ENCODE data around the gene MATCAP1.

The MATCAP1 gene

DNA sequence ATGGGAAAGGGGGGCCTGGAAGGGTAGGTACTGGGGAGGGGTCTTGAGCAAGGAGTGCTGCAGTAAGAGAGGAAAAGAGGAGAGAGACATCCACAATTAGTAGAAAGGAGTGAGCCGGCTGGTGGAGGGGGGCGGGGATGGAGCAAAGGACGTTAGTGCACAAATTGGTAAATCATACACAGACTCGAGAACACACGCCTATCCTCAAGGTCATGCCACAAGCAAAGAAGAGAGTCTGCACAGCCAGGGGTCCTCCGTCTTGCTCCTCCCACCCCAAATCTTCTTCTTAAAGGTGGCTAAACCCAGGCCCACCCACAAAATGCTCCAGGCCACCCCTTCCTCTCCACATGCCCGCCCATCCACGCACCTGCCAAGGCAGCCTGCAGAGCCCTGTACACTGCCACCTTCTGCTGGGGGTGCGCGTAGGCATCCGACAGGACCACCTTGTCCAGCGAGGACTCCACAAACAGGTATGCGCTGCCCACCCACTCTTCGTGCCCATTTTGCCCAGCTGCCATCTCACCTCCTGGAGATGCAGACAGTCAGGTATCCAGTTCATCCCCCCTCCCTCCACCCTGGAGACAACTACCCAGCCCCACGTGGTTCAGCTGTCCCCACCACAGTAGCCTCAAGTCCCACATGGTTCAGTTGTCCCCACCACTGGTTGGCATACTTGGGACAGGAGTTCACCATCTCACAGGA lies 27.5 kb downstream of the MATCAP1 start:
- DNase-seq (ENCODE audit: low read depth in 2 of 2) = no peak

DNA sequence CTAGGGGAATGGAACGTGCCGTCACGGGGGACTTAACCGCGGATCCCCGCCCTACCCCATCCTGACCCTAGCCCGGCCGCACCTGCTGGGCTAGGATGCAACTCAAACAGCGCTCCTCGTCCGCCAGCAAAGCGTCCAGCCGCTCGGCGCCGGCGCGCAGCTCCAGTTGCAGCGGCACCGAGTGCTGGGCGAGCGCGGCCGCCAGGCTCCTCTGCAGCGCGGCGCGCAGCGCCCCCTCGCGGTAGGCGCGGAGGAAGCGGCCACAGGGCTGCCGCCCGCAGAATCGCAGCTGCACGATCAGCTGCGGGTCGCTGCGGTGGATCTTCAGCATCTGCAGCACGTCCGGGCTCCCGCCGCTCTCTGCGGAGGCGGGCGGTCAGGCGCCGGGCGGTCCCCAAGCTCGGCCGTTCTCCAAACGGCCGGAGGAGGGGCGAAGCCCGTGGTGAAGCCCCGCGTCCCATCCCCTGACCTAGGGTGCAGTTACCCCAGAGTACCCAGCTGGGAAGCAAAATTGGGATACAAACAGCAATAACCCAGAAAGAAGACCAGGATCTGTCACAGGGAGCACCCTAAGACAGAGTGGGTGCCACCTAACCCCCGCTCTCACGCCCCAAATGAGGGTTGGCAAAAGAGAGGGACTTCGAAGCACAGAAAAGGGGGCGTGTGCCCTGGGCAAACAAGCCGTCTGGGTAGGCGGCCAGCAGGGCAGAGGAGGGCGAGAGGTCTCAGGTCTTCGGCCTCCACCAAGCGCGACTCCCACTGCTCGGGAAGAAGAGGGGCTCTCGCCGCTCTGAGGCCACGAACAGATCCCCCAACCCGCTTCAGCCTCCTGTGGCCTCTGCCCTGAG lies 28.2 kb downstream of the MATCAP1 start:
- DNase-seq (ENCODE audit: low read depth in 2 of 2) = peak; percentile 52 to 62

DNA sequence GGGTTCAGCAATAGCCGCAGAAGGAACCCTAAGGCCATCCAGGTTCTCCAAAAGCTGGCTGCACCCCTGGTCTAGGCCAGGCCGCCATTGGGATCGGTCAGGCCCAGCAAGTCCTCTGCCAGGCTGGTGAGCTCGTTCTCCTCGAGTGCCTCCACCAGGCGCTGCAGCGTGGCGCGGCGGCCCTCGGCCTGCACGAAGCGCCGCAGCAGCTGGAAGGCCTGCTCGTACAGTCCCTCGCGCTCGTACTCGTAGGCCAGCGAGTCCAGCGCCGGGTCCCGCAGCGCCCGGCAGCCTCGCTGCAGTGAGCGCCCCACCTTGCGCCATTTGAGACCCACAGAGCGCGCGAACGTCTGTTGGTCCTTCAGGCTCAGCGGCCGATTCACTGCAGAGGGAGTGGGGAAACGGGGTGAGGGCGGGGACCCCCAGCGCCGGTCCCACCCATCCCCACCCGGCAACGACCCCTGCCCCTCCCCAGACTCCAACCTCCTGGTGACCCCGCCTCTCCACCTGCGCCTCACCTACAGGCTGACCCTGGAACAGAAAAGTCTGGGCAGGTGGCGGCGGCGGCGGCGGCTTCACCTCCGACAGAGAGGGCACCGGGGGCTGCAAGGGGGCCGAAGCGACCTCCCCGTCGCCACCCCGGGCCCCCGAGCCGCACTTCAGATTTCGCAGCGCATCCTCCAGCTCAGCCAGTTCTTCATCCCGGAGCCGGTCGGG lies 29.0 kb downstream of the MATCAP1 start:
- no peak for DNase-seq (ENCODE audit: low read depth in 2 of 2)

DNA sequence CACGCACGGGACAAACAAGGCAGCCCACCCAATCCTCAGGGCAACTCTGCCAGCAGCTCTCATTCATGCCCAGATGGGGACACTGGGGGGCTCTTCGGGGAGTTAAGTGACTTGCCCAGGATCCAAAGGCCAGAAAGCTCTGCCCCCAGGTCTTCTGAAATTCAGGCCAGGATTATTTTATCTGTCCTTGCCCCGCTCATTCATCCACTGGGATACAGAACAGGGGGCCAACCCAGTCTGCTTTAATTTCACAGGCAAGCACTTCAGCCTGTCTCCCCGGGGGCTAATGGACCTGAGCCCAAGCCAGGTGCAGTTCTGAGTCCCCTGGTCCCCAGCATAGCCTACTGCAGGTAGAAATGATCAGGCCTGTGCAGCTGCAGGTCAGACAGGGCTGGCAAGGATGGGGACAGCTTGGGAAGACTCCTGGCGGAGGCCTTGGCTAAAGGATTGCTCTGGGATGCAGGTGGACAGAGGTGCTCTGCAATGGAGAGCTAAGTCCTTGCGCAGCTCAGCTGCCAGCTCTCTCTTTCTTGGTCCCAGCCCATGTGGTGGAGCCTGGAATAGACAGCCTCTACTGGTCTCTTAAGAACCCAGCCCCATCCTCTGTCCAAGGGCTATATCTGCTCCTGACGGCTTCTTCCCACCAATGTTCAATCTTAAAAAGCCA lies 32.2 kb downstream of the MATCAP1 start:
- no peak for DNase-seq (ENCODE audit: low read depth in 2 of 2)

DNA sequence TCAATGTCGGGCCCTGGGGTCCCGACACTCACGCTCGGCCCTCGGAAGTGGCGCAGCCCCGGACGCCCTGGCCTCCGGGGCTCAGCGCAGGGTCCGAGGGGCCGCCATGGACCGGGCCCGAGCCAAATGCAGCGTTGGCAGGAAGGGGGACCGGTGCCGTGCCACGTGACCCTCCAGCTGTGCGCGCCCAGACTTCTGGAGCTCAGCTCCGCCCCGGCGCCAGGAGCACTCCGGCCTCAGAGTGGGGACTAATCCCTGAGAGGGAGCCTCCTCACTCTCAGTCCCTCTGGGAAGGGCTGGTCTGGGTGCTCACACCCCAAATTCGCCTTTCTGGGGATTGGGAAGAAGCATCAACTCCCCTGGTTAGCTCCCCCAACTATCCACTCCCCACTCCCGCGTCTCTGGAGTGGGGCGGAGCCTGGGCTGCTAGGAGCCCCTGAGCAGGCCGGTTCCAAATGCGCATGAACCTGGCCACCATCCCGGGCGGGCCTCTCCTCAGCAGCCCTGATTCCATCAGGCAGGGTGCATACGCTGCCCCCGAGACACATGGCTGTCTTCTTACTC lies 32.8 kb downstream of the MATCAP1 start, which contains the start of gene B3GNT9:
Gene B3GNT9 (minus strand): TSS at position 166 of the 564 bp plus-strand sequence. CDS start 513 bp downstream, outside the sequence.
- no peak for DNase-seq (ENCODE audit: low read depth in 2 of 2)

DNA sequence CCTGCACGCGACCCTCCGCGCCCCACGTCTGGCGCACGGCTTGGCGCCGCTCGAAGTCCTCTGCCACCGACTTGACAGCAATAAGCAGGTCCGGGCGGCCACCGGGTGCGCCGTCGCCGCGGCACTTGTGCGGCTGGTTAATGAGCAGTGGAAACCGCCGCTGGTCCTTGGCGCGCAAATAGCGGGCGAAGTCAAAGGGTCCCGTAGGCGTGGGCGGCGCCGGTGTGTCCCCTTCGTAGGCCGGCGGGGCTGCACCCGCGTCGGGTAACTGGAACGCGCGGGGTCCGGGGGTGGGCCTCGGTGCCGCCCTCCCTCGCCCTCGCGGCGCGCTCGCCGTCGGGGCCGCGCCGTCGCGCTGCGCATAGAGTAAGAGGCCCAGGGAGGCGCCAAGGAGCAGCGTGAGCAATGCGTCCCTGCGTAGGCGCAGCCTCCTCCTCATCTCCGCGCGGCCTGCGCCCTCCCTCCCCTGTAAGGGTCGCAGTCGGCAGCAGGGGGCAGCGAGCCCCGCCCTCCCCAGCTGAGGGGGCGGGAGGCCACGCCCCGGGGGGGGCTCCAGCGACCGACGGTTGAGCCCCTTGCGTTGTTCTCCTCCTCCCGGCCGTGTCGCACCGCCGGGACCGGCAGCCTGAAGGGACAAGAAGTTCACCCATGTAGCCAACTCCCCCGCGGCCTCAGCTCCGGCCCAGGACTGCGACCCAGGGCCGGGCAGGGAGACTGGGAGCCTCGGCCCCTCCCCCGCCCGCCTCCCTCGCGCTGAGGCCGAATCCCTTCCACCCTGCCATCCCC lies 33.5 kb downstream of the MATCAP1 start:
- no peak for DNase-seq (ENCODE audit: low read depth in 2 of 2)

DNA sequence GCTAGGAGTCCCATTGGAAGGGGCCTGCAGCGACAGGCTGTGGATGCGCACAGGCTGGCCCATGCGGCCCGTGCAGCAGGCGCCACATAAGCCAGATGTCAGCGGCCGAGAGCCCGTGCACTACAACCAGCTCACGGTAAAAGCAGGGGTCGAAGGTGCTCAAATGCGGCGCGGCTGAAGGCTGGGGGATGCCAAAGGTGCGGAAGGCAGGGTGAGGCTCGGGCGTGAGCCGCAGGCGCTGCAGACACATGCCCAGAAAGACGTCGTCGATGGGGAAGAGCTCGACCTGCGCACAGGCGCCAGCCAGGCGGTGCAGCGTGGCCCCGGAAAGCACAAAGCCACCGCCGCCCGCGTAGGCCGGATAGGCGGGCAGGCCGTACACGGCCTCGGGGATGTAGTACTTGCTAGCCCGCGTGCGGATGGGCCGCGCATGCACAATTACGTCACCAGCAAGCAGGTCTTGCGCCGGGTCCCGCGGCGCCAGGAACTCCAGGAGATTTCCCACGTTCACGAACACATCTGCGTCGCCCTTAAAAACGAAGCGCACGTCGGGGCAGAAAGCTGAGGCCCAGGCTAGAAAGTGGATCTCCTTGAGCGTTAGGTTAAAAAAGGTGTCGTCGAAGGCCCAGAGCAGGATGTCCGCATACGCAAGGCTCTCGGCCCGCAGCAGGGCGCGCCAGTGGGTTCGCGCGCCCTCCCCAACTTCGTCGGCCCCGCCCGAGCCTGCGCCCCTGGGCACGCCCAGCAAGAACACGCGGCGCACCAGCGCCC lies 34.3 kb downstream of the MATCAP1 start:
- DNase-seq (ENCODE audit: low read depth in 2 of 2) = no peak

DNA sequence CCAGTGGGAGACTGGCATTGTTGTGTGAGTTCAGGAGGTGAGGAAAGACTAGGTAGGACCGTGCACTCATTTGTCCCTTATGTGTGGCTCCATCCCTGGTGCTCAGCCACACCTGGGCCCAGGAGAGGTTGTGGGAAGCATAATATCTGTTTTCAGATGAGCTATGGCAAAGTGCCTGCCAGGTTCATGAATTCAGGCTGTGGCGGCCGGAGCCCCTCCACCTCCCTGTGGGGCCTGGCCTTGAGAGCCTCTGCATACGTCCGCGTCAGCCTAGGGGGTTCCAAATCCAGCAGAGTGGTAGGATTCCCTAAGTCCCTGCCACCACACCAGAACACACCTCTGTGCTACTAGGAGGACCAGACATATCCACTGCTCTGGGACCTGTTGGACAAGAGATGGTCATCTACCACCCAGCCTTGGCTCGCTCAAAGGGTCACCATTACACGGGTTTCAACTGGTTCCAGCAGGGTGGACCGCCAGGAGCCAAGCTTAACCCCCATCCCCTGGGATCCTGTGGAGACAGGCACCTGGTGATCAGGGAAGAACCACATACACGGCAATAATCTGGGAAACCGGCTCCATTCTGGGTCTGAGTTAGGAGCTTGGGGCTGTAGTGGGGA lies 35.0 kb downstream of the MATCAP1 start:
- DNase-seq (ENCODE audit: low read depth in 2 of 2) = no peak

DNA sequence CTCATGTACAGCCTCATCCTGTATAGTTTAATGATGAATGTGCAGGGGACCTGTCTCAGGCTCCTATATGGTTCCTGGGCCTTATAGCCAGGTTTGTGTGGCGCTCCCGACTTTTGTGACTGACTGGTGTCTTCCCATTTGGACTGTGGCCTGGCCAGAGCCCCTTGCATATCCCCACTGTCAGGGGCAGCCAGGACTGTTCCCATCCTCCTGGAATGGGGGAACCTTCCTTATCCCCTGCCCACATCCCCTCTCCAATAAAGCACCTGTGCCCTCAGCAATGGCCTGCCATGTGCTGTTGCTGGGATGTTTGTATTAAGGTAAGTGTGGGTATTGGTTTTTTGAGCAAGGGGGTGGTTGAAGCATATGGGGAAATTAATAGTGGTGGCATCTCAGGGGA lies 35.5 kb downstream of the MATCAP1 start:
- DNase-seq (ENCODE audit: low read depth in 2 of 2) = no peak

DNA sequence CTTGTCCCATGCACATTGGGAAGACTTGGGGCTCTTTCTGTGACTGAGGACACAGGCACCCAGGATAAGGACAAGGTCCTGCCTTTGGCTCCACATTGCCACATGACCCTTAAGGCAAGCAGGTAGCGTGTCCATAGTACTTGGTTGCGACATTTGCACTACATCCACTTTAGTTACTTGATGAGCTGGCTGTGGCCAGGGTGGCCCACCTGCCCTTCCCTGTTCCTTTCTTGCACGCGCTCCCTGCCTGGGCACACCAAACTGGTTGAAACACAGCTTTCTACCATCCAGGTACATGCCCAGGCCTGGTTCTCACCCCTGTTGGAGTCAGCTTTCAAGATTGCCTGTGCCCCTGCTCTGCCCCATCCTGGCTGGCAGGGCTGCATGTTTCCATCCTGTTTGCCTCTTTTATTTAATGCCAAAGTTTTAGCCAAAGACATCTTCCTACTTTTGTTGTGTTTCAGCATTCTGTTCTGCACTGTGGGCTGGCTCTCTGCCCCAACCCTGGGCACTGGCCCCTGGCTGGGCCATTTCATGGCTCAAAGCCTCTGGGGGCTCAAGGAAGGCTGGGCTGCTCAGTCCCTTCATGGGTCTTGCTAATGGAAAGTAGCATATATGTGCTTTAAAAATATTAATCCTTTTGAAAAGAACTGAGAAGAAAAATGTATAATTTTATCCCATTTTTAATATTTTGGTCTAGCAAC lies 36.2 kb downstream of the MATCAP1 start:
- DNase-seq (ENCODE audit: low read depth in 2 of 2) = no peak

DNA sequence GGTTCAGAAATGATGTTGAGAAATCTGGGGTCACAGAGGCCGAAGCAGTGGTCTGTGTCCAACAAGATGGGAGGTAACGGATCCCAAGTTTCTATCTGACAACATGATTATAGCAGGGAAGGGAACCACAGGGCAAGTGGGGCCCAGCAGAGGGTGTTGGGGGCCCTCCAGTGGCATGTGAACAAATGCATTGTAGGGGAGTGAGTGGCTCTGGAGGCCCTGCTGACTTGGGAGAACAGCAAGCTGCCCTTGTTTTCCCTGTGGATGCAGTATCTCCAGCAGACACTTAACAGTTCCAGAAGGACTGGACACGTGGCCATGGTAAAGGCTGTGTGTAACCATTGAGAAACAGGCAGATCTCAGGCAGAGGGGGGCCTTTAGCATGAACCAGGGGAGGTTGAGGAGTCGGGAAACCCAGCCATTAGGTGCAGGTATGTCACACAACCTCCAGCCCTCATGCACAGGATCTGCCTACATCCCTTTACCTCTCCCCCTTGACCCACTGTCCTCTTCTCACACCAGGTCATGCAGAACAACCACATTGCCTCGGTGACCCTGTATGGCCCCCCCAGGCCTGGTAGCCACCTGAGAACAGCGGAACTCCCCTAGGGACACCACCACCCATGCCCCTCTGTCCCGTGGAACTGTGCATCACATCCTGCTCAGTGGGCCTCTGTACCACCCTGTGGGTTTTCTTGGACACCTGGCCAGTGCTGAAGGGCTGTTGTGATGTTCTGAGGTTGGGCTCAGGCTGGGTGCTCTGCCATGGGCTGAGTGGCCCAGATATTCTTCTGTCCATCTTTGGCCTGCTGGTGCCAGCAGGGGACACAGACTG lies 37.0 kb downstream of the MATCAP1 start:
- DNase-seq (ENCODE audit: low read depth in 2 of 2) = no peak

DNA sequence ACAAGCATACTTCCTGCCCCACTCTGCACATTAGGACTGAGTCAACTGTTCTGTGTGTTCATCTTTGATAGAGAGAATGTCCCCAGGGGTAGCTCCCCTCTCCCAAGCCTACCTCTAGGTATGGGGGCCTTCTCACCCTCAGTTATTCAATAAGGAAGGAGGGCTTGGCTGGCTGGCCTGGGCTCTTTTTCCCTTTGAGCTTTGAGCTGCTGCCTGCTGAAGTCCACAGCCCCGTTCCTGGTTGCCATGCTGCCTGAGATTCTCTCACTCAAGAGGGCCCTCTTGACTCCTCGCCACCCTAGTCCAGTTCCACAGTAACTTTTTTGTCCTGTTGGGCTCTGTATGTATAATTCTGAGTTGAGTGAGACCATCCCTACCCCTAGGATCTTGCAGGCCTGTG lies 38.0 kb downstream of the MATCAP1 start:
- DNase-seq (ENCODE audit: low read depth in 2 of 2) = no peak

DNA sequence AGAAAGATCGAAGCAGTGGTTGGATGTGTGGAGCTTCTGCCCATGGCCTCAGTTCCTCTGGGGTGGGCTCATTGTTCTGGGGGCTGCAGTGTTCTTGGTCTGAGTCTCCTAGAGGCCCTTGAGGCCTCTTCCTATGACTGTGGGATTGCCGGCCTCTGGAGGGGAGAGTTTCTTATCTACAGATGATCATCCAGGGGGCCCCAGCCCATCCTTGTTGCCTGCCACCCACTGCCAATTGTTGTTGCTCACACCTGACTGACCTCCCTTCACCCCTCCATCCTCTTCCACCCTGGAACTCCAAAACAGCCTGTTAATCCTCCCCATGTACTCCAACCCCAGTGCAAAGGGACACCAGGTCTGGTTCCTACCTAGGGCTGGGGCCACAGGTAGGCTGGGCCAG lies 38.8 kb downstream of the MATCAP1 start:
- DNase-seq (ENCODE audit: low read depth in 2 of 2) = no peak

DNA sequence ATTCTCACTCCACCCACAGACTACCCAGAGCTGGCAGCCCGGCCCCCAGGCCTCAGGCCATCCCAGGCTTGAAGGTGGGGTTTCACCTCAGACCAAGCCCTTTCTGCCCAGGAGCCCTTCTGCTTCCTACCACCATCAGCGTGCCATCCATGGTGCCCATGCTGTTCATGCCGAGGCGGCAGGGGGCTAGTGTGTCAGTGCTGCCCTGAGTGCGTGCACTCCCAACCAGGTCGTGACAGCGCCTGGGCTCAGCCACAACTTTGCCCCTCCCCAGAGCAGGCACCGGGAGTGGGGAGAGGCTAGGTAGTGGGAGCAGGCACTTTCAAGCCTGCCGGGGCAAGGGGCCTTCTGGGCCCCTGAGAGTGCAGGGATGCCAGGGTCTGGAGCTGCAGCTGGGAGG lies 41.4 kb downstream of the MATCAP1 start:
- no peak for DNase-seq (ENCODE audit: low read depth in 2 of 2)

DNA sequence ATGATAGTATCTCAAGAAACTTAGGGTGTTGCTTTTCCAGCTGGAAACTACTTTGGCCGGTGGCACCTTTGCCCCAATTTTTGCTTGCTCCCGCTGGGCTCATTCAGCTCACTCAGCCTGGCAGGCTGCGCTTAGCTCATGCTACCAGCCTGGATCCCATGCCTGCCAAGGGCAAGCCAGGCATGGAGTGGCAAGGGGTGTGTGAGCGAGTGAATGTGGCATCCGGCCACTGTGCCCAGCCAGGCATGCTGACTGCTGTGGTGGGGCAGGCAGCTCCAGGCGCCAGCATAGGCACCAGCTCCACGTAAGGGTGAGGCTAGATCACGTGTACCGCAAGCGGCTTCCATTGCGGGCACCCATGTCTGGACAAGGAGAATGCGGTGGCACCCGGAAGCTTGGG lies 42.4 kb downstream of the MATCAP1 start:
- DNase-seq (ENCODE audit: low read depth in 2 of 2) = no peak

DNA sequence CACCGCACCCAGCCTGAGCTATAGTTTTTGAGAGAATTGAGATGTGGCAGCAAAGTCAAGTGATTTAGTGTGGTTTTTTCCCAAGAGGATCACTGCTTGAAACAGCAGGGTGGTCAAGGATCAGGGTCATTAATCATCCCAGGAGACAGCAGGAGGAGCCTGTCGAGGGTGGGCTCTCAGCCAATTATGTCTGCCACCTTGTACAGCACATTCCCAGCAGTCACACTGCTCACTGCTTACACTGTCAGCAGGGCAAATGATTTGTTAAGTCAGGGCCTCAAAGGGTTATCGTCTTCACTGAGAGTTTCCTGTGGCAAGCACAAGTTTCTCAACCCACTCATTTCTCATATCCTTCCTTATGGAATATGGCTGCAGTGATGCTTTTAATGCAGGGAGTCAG lies 46.2 kb downstream of the MATCAP1 start:
- DNase-seq (ENCODE audit: low read depth in 2 of 2) = no peak

DNA sequence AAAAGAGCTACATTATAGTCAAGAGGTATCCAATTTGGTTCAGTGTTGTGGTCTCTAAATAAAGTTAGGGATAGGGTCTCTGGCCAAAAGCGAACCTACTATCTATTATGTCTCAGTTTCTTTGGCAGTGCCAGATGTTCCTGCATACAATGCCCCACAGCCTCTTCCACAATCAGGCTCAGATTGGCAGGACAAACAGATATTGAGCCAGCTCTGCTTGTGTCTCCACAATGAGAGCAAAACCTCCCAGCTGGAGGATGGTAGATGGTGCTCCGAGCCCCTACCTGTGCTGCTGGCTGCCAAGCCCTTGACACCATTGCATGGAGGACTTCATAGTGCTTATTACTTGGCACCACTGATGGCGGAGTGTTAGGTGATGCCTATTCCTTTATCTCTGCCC lies 54.3 kb downstream of the MATCAP1 start:
- DNase-seq (ENCODE audit: low read depth in 2 of 2) = no peak

DNA sequence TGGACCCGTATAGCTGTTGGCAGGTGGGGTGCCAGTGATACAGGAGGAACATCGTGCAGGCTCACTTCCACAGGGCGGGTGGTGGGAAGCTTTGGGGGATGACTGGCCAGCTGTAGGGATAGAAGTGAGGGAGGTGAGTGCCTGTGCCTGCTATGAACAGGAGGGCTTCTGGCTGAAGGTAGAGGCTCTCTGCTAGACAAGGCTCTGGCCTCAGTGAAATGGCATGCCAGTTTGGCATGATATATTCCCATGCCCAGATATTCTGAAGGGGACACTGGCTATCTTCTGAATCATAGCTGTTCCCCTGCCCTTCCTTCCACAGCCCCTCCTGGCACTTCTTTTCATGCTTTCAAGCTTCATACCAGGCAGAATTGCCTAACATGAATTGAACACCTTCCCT lies 54.9 kb downstream of the MATCAP1 start:
- DNase-seq (ENCODE audit: low read depth in 2 of 2) = no peak
